NCI-H1048 (cell line): ENCODE measurements around the gene ADAMTS2.

Source experiments
- DNase-seq: peaks from one replicate; lab custom pipeline; 2025; lab: John Stamatoyannopoulos, UW

Gene ADAMTS2

DNA sequence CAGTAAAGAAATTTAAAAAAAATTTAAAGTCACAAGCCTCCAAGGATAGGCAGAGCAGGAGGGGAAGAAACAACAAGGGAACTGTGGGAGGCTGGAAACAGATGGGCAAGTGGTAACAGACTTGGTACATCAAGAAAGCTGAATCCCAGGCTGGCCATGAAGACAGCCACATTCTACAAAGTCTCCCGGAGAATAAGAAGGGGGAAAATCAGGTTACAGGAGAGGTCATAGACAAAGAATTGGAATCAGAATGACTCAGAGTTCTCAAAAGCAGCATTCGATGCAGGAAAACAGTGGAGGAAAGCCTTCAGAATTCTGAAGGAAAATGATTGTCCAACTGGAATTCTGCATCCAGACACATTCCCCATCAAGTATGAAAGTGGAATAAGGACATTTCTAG is 129.7 kb downstream of the ADAMTS2 start:
- no peak for DNase-seq

DNA sequence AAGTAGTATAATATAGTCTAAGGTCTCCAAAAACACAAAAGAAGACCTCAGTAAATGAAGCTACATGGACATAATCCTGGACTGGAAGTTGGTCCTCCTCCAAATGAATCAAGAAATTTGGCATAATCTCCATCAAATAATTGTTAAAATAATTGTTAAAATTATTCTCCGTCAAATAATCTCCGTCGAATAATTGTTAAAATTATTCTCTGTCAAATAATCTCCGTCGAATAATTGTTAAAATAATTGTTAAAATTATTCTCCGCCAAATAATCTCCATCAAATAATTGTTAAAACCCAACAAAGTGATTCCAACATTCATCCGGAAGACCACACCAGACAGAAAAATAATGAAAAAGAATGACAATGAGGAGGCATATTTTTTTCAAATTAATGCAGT is 130.6 kb downstream of the ADAMTS2 start:
- DNase-seq: no peak

DNA sequence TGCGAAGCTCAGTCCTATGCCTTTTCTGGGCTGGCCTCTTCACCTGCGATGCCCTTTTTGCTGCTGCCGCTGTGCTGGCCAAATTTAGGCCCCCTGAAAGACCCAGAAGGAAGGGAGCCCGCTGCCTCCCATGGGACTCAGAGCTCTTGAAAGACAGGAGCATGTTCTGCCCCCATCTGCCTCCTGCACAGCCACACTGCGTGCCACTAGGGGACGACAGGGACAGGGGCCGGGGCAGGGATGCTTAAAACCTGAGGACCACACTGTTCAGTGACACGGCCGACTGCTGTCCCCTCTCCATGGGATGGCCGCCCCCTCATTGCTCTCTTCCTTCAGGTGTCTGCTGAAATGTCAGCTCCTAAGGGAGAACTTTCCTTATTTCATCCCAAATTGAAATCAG is 132.4 kb downstream of the ADAMTS2 start:
- DNase-seq: no peak

DNA sequence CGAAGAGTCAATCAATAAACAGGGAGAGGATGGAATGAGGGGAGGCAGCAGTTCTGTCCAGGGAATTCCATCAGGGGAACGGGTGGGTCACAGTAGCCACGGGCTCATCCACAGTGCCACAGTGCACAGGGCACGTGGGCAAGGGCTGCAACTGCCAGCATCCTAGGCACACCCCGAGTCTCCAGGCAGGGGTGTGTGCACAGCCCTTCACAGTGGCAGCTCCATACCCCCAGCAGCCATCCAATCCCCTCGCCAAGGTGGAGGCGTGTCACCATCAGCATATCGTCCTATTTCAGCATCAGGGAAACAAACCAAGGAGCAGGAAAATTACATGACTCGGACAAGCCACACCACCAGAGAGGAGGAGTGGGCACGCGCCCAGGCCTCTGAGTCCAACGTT is 133.6 kb downstream of the ADAMTS2 start:
- no peak for DNase-seq

DNA sequence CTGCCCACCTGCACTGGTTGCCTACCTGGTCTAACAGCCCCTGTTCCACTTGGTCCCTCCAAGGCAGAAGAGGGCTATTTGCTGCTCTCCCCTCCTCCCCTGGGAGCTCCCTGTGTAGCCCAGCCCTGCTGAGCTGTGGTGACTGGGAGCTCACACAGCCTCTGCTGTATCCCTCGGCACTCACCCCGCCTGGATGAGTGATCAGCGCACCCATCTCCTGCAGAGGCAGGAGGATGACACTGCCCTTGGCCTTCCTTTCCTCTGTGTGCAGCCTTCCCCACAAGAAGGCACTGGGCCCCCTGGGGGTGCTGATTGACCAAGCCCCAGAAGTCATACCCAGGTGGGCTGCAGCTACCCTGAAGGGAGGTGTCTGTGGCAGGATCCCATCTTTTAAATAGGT is 134.2 kb downstream of the ADAMTS2 start:
- no peak for DNase-seq

DNA sequence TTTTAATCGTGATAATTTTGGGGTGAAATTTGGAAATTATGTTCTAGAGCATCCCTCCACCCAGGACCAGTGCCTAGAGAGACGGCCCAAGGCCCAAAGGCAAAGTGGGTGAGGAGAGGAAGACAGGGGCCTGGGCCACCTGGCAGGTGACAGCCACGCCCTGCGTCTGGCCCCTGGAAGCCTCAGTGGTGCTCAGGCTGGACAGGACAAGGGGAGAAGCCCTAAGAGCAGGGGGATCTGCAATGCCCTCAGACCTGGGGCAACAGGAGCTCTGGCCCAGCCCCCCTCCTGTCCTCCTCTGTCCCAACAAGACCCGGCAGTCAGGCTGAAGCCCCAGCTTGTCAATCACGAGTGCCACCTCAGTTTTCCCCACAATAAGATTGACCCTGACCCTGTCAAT is 134.8 kb downstream of the ADAMTS2 start:
- no peak for DNase-seq

DNA sequence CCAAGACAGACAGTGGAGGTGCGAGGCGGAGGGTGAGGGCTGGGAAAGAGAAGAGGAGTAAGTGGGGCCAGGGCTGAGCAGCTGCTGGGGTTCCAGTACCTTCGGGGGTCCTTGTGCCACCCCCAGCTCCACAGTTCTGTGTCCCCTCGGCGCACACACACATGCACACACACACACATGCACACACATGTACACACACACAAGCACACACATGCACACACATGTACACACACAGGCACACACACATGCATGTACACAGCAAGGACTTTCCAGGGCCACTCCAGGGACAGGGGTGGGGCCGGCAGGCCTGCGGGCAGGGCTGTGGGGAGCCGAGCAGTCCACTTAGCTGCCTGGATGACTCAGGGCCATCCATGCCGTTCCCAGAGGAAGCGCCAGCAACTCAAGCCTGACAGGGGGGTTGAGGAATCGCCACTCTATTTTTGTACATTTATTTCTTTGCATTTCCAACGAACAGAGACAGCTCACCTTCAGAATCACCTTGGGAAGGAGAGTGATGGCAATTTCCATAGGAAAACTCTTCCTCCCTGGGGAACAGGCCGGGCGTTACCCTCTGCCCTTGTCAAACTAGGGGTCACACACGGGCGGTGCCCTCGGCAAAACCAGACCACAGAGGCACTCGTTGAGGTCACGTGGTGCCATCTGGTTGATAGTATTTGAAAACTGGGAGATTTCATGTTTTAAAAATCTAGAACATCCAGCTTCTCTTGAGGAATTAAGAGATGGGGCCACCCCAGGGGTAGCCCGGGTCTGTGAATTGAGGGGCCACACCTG is 135.7 kb downstream of the ADAMTS2 start:
- DNase-seq: no peak

DNA sequence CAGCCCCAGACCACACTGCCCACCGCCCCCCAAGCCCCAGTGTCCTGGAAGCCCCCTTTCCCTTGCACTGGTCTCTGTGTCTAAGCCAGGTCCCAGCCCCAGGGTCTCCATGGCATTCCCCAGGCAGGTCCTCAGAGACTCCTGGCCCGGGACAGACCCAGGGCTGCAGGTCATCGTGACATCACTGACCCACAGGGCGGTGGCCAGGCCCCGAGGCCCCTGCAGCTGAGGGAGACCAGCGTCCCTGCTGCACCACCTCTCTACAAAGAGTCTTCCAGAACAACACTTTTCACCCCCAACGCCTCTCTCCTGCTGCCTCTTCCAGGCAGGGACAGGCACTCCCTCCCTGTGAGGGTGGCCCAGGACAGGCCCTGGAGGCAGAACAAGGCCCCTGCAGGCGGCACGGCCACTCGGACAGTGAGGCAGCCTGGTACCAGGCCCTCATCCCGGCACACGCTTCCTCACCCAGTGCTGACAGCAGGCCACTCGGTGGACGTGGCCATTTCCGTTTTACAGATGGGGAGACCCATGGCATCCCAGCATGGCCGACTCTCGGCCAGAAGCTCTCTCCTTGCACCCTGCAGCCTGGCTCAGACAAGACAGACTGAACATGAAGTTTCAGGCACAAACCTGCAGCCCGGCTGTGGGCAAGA is 136.4 kb downstream of the ADAMTS2 start:
- DNase-seq: no peak

DNA sequence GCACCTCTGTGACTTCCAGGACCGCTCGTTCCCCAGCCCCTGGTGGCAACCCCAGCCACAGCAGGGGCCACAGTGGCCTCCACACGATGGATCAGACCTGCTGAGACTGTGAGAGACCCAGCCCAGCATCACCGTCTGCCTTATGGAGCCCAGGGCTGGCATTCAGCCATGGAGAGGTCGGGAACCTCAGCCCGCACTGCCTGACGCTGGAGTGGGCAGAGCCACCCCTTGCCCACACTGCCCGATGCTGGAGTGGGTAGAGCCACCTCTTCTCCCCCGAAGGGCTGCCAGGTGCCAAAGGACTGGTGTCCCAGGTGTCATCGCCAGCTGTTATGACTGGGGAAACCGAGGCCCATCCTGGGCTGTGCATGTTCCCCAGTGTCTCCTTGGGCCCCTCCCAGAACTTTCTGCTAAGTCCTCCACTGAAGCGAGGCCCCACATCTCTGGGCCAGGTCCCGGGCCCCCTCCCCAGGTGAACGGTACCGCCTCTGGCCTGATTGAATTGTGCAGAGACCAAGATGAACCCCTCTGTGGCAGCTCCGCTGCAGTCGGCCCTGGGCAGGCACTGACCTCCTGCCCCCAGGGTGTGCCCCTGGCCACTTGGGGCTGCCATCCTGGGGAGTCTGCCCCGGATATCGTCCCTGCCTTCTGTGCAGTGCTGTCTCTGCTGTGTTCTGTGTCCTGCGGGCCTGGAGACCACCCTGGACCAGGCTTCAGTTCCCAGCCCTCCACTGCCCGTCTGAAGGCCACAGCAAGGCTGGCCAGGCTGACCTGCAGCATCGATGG is 137.1 kb downstream of the ADAMTS2 start:
- DNase-seq: no peak

DNA sequence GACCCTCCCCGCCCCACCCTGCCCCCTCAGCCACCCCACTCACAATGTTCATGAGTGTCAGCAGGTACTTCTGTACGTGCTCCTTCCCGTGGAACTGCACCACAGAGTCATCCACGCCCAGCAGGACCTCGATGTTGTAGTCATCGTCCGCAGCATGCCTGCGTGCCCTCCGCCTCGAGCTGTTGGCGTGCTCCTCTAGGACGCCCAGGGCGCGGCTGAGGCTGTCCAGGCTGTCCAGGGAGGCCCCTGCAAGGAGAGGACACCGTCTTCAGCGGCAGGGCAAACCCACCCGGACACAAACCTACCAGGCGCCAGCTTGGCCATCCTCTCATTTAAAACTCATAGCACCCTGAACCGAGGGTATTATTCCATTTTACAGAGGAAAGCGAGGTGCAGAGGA is 137.8 kb downstream of the ADAMTS2 start:
- DNase-seq: no peak

DNA sequence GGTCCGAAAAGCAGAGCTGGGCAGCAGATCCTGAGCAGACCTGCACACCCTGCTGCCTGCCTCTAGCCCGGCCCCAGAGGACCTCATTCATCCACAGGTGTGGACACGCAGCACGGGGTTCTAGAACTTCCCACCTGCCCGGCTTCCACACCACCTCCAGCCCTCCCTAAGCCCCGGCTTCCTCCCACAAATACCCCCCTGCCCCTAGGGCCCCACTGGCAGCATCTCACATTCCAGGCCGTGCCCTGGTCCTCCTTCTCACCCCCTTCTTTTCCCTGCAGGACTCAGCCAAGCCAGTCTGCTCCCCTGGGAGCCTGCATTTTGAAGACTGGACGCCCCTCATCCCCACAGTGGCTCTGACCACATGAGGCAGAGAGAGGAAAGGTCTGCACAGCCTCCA is 138.9 kb downstream of the ADAMTS2 start:
- no peak for DNase-seq

DNA sequence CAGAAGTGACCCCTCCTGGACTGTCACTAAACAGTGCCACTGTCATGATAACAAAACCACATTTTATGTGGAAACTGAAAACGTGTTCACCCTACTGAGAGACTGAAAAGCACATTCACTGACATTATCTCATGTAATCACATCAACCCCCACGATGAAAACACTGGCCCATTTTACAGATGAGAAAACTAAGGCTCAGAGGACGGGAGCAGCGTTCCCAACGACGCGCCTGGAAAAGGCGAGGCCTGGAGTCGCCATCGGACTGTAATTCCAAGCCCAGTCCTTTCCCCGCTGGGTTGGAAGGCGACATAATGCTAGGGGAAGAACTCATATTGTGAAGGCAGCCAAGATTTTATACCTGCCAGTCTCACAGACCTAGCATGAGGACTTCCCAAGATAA is 140.0 kb downstream of the ADAMTS2 start:
- no peak for DNase-seq

DNA sequence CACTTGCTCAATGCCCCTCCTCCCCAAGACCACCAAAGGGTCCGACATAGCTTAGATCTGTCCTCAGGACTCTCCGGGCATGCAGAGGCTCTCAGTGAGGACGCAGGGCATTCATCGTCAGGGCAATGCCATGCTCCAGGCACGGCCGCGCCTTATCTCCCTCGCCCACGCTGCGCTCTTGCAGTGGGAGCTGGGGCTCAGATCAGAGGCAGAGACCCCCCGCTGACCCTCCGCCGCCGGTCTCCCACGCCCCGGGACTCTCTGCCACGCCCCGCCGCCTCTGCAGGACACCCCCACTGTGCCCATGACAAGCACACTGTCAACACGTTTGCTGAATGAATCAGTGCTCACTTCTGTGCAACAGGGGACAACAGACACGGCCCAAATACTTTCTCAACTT is 140.7 kb downstream of the ADAMTS2 start:
- DNase-seq: no peak

DNA sequence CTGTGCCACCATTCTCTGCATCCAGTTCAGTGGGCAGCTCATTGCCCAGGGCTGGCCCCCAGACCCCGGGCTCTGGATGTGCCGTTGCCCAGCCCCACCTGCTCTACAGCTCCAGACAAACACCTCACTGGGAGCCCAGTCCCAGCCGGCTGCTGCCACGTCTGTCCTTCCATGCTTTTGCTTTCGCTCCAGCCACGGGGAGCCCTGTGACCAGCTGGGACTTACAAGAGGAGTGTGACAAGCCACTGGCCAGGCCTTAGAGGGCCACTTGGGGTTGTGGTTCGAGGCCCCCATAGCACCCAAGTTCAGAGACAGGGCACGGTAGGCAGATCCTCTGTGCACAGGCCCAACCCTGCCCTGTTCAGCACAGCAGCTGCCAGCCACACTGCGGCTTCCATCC is 142.0 kb downstream of the ADAMTS2 start:
- no peak for DNase-seq

DNA sequence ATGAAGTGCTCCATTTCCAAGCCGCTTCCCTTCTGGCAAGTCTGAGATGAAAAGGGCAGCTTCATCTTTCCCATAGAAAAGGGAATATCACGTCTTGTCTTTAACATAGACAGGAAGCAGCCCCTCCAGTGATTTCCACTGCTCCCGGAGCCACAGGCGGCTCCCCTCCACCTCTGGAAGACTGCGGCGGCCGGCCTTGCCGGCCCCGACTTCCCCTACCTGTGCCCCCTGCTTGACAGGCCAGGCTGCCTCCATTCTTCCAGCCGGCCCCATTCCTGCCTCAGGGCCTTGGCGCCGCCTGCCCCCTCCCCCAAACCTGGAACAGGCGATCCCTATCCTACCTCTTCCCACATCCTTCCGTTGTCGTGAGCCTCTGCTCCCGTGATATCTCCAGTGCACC is 143.3 kb downstream of the ADAMTS2 start:
- no peak for DNase-seq

DNA sequence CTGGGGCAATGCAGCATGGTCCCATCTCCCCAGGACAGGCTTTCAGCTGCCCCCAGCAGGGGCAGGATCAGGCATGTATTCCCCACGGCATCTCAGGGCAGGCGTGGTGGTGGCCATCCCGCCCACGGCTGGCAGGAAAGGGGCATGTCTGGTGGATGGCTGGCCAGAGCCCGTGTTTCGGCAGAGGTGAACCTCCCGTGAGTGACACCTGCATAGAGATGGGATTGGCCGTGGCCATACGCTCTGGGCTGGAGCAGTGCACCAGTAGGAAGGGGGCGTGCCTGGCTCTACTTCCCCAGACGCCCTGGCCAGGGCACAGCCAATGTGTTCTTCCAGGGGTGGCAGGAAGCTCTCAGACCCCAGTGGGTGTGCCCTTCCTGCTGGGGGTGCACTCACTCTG is 146.0 kb downstream of the ADAMTS2 start:
- DNase-seq: no peak

DNA sequence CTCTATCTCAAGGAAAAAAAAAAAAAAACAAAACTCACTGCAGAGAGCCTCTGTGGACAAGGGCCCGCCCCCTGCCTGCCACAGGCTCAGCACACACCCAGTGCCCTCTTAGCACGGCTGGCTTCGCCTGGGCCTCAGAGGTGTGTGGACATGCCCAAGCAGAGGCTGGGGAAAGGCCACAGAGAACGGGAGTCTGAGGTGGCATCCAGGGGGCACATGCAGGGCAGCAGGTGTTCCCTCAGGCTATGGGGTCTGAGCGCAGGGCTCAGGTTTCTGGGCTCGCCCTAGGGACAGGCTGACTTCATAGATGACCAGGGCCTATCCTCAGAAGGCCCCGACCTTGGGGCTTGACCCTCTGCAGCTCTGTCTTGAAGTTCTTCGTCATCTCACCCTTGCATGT is 146.4 kb downstream of the ADAMTS2 start:
- DNase-seq: no peak

DNA sequence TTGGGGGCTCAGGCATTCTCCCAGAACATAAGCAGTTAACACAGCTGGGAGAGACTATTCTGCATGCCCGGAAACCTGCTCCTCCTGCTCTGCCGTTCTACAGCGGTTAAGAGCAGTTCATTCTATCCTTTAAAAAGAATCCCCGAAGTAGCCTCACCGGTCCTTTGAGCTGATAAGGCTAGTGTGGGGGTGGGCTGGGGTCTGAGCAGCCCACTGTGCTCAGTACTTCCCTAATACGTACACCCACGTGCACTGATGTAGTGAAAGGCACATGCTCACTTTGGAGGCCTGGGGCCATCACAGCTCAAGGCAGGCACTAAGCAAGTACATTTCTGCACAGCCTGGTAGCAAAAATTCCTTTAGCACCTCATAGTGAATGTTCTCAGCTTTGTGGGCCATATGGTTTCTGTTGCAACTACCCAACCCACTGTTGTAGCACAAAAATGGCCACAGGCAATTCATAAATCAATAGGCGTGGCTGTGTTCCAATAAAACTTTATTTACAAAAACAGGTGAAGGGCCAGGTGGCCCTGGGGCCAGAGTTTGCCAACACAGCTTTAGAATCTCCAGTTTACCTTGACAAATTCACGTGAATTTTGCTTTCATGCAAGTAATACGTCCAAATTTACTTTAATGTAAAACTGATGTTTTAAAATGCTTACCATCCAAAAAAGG is 148.7 kb downstream of the ADAMTS2 start:
- DNase-seq: no peak

DNA sequence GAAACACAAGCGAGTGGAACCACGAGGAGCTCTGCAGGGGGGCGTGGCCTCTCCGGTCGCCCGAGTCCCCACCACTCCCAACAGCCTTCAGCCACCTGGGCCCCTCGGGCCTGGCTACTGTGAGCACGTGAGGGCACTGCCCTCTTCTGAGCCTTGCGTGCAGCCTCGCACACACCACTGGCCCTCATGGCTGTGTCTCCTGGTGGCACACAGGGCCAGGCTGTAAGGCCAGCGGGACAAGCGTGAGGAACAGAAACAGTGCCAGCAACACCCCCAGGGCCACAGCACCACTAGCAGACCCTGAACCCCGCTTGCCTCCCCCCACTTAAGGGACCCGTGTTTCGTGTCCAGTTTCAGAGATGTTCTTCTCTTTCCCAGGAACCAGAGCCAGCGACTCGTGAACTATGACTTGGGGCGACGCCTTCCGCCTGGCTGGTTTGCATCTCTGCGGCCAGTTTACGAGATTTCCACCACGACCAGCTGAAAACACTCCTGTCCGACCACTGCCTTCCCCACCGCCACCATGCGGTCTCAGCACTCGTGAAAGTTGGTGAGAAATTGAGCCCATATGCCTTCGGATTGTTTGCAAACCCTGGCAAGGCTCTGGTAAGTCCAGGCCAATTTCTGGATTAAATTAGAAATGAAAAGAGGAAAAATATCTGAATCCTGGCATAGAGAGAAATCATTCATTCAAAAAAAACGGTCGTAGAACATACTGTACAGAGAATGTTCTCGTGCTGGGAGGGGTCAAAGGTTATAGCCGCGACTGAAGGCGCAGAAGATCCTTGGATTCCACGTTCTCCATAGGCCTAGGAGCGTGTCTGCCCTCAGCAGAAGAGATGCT is 149.5 kb downstream of the ADAMTS2 start:
- DNase-seq: no peak

DNA sequence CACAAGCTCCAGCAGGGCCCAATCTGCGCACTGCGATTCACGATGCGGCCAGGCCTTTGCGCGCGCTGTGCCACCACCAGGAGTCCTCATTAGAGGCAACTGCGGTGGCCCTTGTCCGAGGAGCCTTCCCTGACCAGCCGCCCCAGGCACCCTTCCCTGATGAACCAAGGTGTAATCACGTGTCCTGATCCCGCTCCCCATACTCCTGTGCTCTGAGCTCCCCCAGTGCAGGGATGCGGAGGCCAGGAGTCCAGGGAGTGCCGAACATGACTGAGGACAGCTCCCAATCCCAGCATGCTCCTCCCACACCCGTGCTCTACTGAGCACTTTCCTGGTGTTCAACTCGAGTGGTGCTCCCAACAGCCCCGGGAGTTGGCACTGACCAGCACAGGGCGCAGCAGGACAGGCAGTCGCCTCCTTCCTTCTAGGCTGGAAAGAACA is 150.3 kb downstream of the ADAMTS2 start:
- no peak for DNase-seq

DNA sequence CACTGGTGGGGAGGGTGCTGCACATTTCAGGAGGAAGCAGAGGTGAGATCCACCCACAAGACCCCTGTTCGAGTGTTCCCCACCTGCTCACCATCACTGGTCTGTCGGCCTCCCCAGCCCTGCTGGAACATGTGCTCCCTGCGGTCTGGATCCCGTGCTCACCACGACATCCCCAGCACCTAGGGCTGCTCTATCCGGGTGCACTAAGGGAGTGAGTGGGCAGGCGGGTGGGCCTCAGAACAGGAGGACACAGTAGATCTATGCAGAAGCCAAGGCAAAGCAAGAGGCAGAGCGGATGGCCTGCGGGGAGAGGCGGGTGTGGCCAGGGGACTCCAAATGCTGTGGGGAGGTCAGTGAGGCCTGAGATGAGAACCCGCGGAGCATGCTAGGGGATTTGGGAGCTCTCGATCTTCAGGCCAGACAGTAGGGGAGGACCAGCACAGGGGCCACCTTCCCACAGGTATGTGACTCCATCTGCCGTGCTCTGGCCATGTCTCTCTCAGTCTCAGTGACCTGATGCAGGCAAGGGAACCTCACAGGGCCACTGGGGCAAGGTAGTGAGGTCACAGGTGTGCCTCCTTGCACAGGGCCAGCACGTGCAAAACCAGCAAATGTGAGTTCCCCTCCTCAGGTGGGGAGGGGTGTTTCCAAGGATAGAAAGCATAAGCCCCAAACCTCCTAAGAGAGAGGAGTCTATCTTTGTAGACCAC is 150.9 kb downstream of the ADAMTS2 start:
- no peak for DNase-seq
